Calu3 (cell line): ENCODE measurements around the gene RBM33. TPM values are rescaled to one million over a fixed set of nuclear protein-coding genes. Genes with fewer than 3 reads are reported as not detected.

Experiments used
- BruUV-seq: library from RNA; stranded (reverse); fragments of 400-500 nt; replicated peaks from 2 replicates; lab custom pipeline; 2021; lab: Mats Ljungman, UMichigan
- CTCF ChIA-PET: fragments of 300-600 bp; sonication (Branson Sonifier 250); formaldehyde crosslinking; loops from one replicate; lab custom pipeline; 2022; ENCODE audit warnings: antibody characterized with exemption; lab: Charles Lee
- DNase-seq: peaks from one replicate; pipeline ENCODE4 v3.0.0; 2022
- H3K27ac Mint-ChIP-seq: one replicate; pipeline ENCODE4 v1.8.0; 2022; ENCODE audit warnings: mixed read lengths; ENCODE audit not compliant: unreplicated experiment
- H3K27me3 Mint-ChIP-seq: one replicate; pipeline ENCODE4 v1.8.0; 2022; ENCODE audit warnings: mixed read lengths; ENCODE audit not compliant: unreplicated experiment
- H3K36me3 Mint-ChIP-seq: one replicate; pipeline ENCODE4 v1.8.0; 2022; ENCODE audit warnings: mild to moderate bottlenecking, moderate library complexity, mixed read lengths; ENCODE audit not compliant: insufficient read depth, unreplicated experiment
- H3K4me1 Mint-ChIP-seq: one replicate; pipeline ENCODE4 v1.8.0; 2022; ENCODE audit warnings: mild to moderate bottlenecking, low read depth, mixed read lengths; ENCODE audit not compliant: unreplicated experiment
- H3K4me3 Mint-ChIP-seq: one replicate; pipeline ENCODE4 v1.8.0; 2022; ENCODE audit warnings: mild to moderate bottlenecking, low read depth, moderate library complexity, mixed read lengths; ENCODE audit not compliant: unreplicated experiment
- H3K9me3 Mint-ChIP-seq: one replicate; pipeline ENCODE4 v1.8.0; 2022; ENCODE audit warnings: low read depth, mixed read lengths; ENCODE audit not compliant: unreplicated experiment
- intact Hi-C: fragments of 100-400 bp; cut with micrococcal nuclease; formaldehyde crosslinking; loops from one replicate; pipeline ENCODE4 v1.10.0; 2022; ENCODE audit not compliant: unreplicated experiment
- total RNA-seq: library from RNA; stranded (reverse); gene quantifications from 2 replicates; pipeline ENCODE4 v1.2.3, GENCODE V29; 2022
- TF ChIP-seq, protein P1 (sequence below): fragments of 200-600 bp; IDR thresholded peaks from one replicate; pipeline ENCODE4 v1.8.0; 2022; ENCODE audit warnings: antibody characterized with exemption; ENCODE audit not compliant: unreplicated experiment

RBM33 gene
- total RNA-seq, 1 experiment from 2014 or later = 82.9 TPM

GRCh38 chr7:155788616-155789000 lies 144.1 kb downstream of the RBM33 start:
- BruUV-seq = no TSS peak
- TF ChIP-seq, protein P1, sequence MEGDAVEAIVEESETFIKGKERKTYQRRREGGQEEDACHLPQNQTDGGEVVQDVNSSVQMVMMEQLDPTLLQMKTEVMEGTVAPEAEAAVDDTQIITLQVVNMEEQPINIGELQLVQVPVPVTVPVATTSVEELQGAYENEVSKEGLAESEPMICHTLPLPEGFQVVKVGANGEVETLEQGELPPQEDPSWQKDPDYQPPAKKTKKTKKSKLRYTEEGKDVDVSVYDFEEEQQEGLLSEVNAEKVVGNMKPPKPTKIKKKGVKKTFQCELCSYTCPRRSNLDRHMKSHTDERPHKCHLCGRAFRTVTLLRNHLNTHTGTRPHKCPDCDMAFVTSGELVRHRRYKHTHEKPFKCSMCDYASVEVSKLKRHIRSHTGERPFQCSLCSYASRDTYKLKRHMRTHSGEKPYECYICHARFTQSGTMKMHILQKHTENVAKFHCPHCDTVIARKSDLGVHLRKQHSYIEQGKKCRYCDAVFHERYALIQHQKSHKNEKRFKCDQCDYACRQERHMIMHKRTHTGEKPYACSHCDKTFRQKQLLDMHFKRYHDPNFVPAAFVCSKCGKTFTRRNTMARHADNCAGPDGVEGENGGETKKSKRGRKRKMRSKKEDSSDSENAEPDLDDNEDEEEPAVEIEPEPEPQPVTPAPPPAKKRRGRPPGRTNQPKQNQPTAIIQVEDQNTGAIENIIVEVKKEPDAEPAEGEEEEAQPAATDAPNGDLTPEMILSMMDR = no peak
- Mint-ChIP-seq H3K4me3 (no peak overlapping the region), H3K27me3 (peaks cover 13% of the 10 kb centered on the region), H3K4me1 (no peaks in the 10 kb centered on the region), H3K27ac (no peak overlapping the region), H3K9me3 (no peaks in the 10 kb centered on the region), H3K36me3 (peaks cover 12% of the 10 kb centered on the region)
- CTCF ChIA-PET = no interaction called here
- intact Hi-C loops = no loop called here
- DNase-seq = no peak

- H3K4me3 Mint-ChIP-seq = no peak overlapping the region
- H3K27me3 Mint-ChIP-seq = peaks cover 13% of the 10 kb centered on the region
- CTCF ChIA-PET = no interaction called here
These were observed 144.7 kb downstream of the RBM33 start for GRCh38 chr7:155789001-155789725.

GRCh38 chr7:155790666-155791065 lies 146.2 kb downstream of the RBM33 start:
- CTCF ChIA-PET = no interaction called here
- intact Hi-C loops = loop anchor here (10.0 kb wide), 1 partner anchor 594 kb away; no protein-coding TSS in a partner anchor

More at GRCh38 chr7:155789001-155789725, 144.7 kb downstream of the RBM33 start:
- no TSS peak for BruUV-seq
- Mint-ChIP-seq H3K9me3 (no peaks in the 10 kb centered on the region), H3K27ac (no peak overlapping the region), H3K36me3 (peaks cover 12% of the 10 kb centered on the region), H3K4me1 (no peaks in the 10 kb centered on the region)
- no peak for DNase-seq
- intact Hi-C loops = no loop called here
- TF ChIP-seq, protein P1 = no peak

GRCh38 chr7:155791214-155791737 lies 146.8 kb downstream of the RBM33 start:
- CTCF ChIA-PET = interaction anchor here (0.7 kb wide), 1 partner anchor 1439 kb away, joined by 3 read pairs; no protein-coding TSS in a partner anchor
- peaks cover 13% of the 10 kb centered on the region for H3K27me3 Mint-ChIP-seq

More at GRCh38 chr7:155790666-155791065, 146.2 kb downstream of the RBM33 start:
- Mint-ChIP-seq H3K4me3 (no peak overlapping the region), H3K36me3 (peaks cover 12% of the 10 kb centered on the region), H3K27ac (no peak overlapping the region), H3K9me3 (no peaks in the 10 kb centered on the region), H3K4me1 (no peaks in the 10 kb centered on the region), H3K27me3 (peaks cover 13% of the 10 kb centered on the region)
- TF ChIP-seq, protein P1 = no peak
- no peak for DNase-seq
- no TSS peak for BruUV-seq

More at GRCh38 chr7:155791214-155791737, 146.8 kb downstream of the RBM33 start:
- H3K4me3 Mint-ChIP-seq = no peak overlapping the region
- no TSS peak for BruUV-seq
- H3K4me1 Mint-ChIP-seq = no peaks in the 10 kb centered on the region
- H3K27ac Mint-ChIP-seq = no peak overlapping the region
- H3K36me3 Mint-ChIP-seq = peaks cover 12% of the 10 kb centered on the region
- no peak for DNase-seq
- TF ChIP-seq, protein P1 = no peak
- intact Hi-C loops = loop anchor here (10.0 kb wide), 1 partner anchor 594 kb away; no protein-coding TSS in a partner anchor
- H3K9me3 Mint-ChIP-seq = no peaks in the 10 kb centered on the region
